HG03571 (cell line): ENCODE measurements around the gene TMEM181.

Experiments
- ATAC-seq: cut with Tn5 transposase; IDR thresholded peaks from one replicate; pipeline ENCODE4 v1.9.1; 2021; ENCODE audit not compliant: unreplicated experiment

The TMEM181 gene

GRCh38 chr6:158680481-158680880 lies 120.6 kb downstream of the TMEM181 start:
- ATAC-seq: no peak

- ATAC-seq: no peak
These were observed 124.4 kb downstream of the TMEM181 start for GRCh38 chr6:158684311-158684710.

GRCh38 chr6:158684745-158685324 lies 124.9 kb downstream of the TMEM181 start:
- ATAC-seq: no peak
